OCI-LY1 (cell line): ENCODE measurements around the gene VCAM1.

Experiments
- H2AFZ ChIP-seq: fragments of 200-600 bp; sonication (generic), shearing (Covaris generic); 2 replicates; pipeline ENCODE4 v1.6.0; 2014; ENCODE audit warnings: antibody characterized with exemption, mild to moderate bottlenecking, low read length
- H3F3A ChIP-seq: fragments of 200-600 bp; sonication (generic), shearing (Covaris generic); 2 replicates; pipeline ENCODE4 v1.6.0; 2014; ENCODE audit warnings: mild to moderate bottlenecking, antibody characterized with exemption, low read length, moderate library complexity; ENCODE audit not compliant: insufficient read depth
- H3K27ac ChIP-seq: fragments of 200-600 bp; sonication (generic); 2 replicates; pipeline ENCODE4 v1.5.1; 2014; ENCODE audit warnings: low read length, mixed run types, mild to moderate bottlenecking, low read depth; ENCODE audit not compliant: poor library complexity, severe bottlenecking
- H3K27me3 ChIP-seq: fragments of 200-600 bp; sonication (generic); 2 replicates; pipeline ENCODE4 v1.6.0; 2014; ENCODE audit warnings: antibody characterized with exemption, mild to moderate bottlenecking, low read length, moderate library complexity; ENCODE audit not compliant: insufficient read depth
- H3K36me3 ChIP-seq: fragments of 200-600 bp; sonication (generic); 2 replicates; pipeline ENCODE4 v1.6.1; 2014; ENCODE audit warnings: mild to moderate bottlenecking, antibody characterized with exemption, low read length, moderate library complexity, mixed read lengths; ENCODE audit not compliant: insufficient read depth
- H3K4me1 ChIP-seq: fragments of 200-600 bp; sonication (generic); 2 replicates; pipeline ENCODE4 v1.5.1; 2014; ENCODE audit warnings: mild to moderate bottlenecking, low read length, moderate library complexity; ENCODE audit not compliant: insufficient read depth, severe bottlenecking
- H3K4me2 ChIP-seq: fragments of 200-600 bp; sonication (generic), shearing (Covaris generic); 2 replicates; pipeline ENCODE4 v1.6.1; 2014; ENCODE audit warnings: low read length
- H3K4me3 ChIP-seq: fragments of 200-600 bp; sonication (generic); 2 replicates; pipeline ENCODE4 v1.5.1; 2014; ENCODE audit warnings: low read length, low read depth, mild to moderate bottlenecking, mixed read lengths; ENCODE audit not compliant: poor library complexity, severe bottlenecking
- H3K79me2 ChIP-seq: fragments of 200-600 bp; shearing (Covaris generic); 2 replicates; pipeline ENCODE4 v1.6.1; 2016; ENCODE audit warnings: mixed run types, low read length, mixed read lengths; ENCODE audit not compliant: insufficient read depth
- H3K9ac ChIP-seq: fragments of 200-600 bp; sonication (generic), shearing (Covaris generic); 2 replicates; pipeline ENCODE4 v1.6.1; 2014; ENCODE audit warnings: mild to moderate bottlenecking, low read length, mixed read lengths
- H3K9me2 ChIP-seq: fragments of 200-600 bp; sonication (generic), shearing (Covaris generic); 2 replicates; pipeline ENCODE4 v1.6.1; 2014; ENCODE audit warnings: low read depth, mild to moderate bottlenecking, low read length, mixed read lengths
- H3K9me3 ChIP-seq: fragments of 200-600 bp; shearing (Covaris generic); 2 replicates; pipeline ENCODE4 v1.6.1; 2014; ENCODE audit warnings: low read length, mixed read lengths
- H4K20me1 ChIP-seq: fragments of 200-600 bp; sonication (generic), shearing (Covaris generic); 2 replicates; pipeline ENCODE4 v1.6.0; 2016; ENCODE audit warnings: mild to moderate bottlenecking, low read length; ENCODE audit not compliant: insufficient read depth
- CTCF ChIP-seq: fragments of 200-600 bp; sonication (generic), shearing (Covaris generic); IDR thresholded peaks from 2 replicates; pipeline ENCODE4 v1.5.1; 2017; ENCODE audit warnings: mild to moderate bottlenecking, antibody characterized with exemption, low read length, moderate library complexity, mixed read lengths
- EZH2 ChIP-seq: fragments of 200-600 bp; sonication (generic), shearing (Covaris generic); IDR thresholded peaks from 2 replicates; pipeline ENCODE4 v1.8.0; 2017; ENCODE audit warnings: borderline replicate concordance, mixed run types, mild to moderate bottlenecking, antibody characterized with exemption, low read length, moderate library complexity, mixed read lengths

VCAM1 gene

GRCh38 chr1:100736324-100736723 is 16.8 kb downstream of the VCAM1 start:
- H3K79me2 ChIP-seq: no peaks in the 10 kb centered on the region
- no peaks in the 10 kb centered on the region for H3K4me1 ChIP-seq
- no peaks in the 10 kb centered on the region for H3K9me2 ChIP-seq
- H3K27me3 ChIP-seq: no peaks in the 10 kb centered on the region
- H3K27ac ChIP-seq: no peak overlapping the region
- TF ChIP-seq CTCF: no peak
- no peak for TF ChIP-seq EZH2
- no peak overlapping the region for H3K4me3 ChIP-seq
- H3K36me3 ChIP-seq: no peaks in the 10 kb centered on the region
- H3K9ac ChIP-seq: no peak overlapping the region
- no peak overlapping the region for H2AFZ ChIP-seq
- no peaks in the 10 kb centered on the region for H3K9me3 ChIP-seq
- H3K4me2 ChIP-seq: no peak overlapping the region
- no peaks in the 10 kb centered on the region for H3F3A ChIP-seq
- H4K20me1 ChIP-seq: no peaks in the 10 kb centered on the region

- H2AFZ ChIP-seq: no peak overlapping the region
- H3K27ac ChIP-seq: no peak overlapping the region
- no peaks in the 10 kb centered on the region for H3K4me1 ChIP-seq
- TF ChIP-seq CTCF (no peak), EZH2 (no peak)
- H3K79me2 ChIP-seq: no peaks in the 10 kb centered on the region
- H3K4me3 ChIP-seq: no peak overlapping the region
- no peak overlapping the region for H3K4me2 ChIP-seq
- H3F3A ChIP-seq: no peaks in the 10 kb centered on the region
- H3K27me3 ChIP-seq: no peaks in the 10 kb centered on the region
- H3K9me3 ChIP-seq: no peaks in the 10 kb centered on the region
- H3K9ac ChIP-seq: no peak overlapping the region
- H3K36me3 ChIP-seq: no peaks in the 10 kb centered on the region
- no peaks in the 10 kb centered on the region for H3K9me2 ChIP-seq
- H4K20me1 ChIP-seq: no peaks in the 10 kb centered on the region
Measured at GRCh38 chr1:100736746-100737145, 17.2 kb downstream of the VCAM1 start.

- Histone ChIP-seq H2AFZ (no peak overlapping the region), H3K27ac (no peak overlapping the region), H3K9ac (no peak overlapping the region), H3K9me2 (no peaks in the 10 kb centered on the region), H3K4me1 (no peaks in the 10 kb centered on the region), H3K4me2 (no peak overlapping the region), H3K4me3 (no peak overlapping the region), H4K20me1 (no peaks in the 10 kb centered on the region), H3F3A (no peaks in the 10 kb centered on the region), H3K9me3 (no peaks in the 10 kb centered on the region), H3K79me2 (no peaks in the 10 kb centered on the region), H3K36me3 (no peaks in the 10 kb centered on the region), H3K27me3 (no peaks in the 10 kb centered on the region)
- TF ChIP-seq EZH2 (no peak), CTCF (no peak)
Measured at GRCh38 chr1:100746542-100746932, 27.0 kb downstream of the VCAM1 start.
